Fibroblast of lung (primary cell): ENCODE data around the gene TEX29. TPM values are rescaled to one million over a fixed set of nuclear protein-coding genes. Genes with fewer than 3 reads are reported as not detected.

Source experiments
- DNase-seq, 2 donors: peaks; one replicate each; pipeline versions ENCODE4 v3.0.0 to v3.0.0-alpha.2; 2010; ENCODE audit warnings: low read depth in 2 of 2
- H2AFZ ChIP-seq: 2 replicates; pipeline ENCODE4 v1.5.1; 2012; ENCODE audit warnings: low read length, control low read depth, inconsistent platforms
- H3K27ac ChIP-seq: 2 replicates; pipeline ENCODE4 v1.5.1; 2011; ENCODE audit warnings: low read length, control low read depth; ENCODE audit not compliant: insufficient read depth
- H3K27me3 ChIP-seq: 2 replicates; pipeline ENCODE4 v1.5.1; 2011; ENCODE audit warnings: mild to moderate bottlenecking, low read length; ENCODE audit not compliant: control insufficient read depth, insufficient read depth
- H3K36me3 ChIP-seq: 2 replicates; pipeline ENCODE4 v1.5.1; 2011; ENCODE audit warnings: low read length; ENCODE audit not compliant: control insufficient read depth, insufficient read depth
- H3K4me1 ChIP-seq: 2 replicates; pipeline ENCODE4 v1.5.1; 2011; ENCODE audit warnings: low read length; ENCODE audit not compliant: control insufficient read depth, insufficient read depth; ENCODE audit errors: extremely low read depth
- H3K4me2 ChIP-seq: 2 replicates; pipeline ENCODE4 v1.5.1; 2011; ENCODE audit warnings: low read length, control low read depth; ENCODE audit not compliant: insufficient read depth; ENCODE audit errors: extremely low read depth
- H3K4me3 ChIP-seq, 4 experiments: fragments of 200-600 bp in 1 of 4; sonication (generic) in 1 of 4; replicated peaks in 1 of 4; 2 replicates each; pipeline ENCODE4 v1.5.1; 2011 to 2016; ENCODE audit warnings: low read length in 4 of 4, low read depth in 3 of 4, mild to moderate bottlenecking in 3 of 4, control low read depth in 2 of 4, inconsistent platforms in 1 of 4, mixed read lengths in 1 of 4; ENCODE audit not compliant: insufficient read depth in 1 of 4; ENCODE audit errors: control extremely low read depth in 1 of 4
- H3K79me2 ChIP-seq: 2 replicates; pipeline ENCODE4 v1.5.1; 2012; ENCODE audit warnings: mild to moderate bottlenecking, low read length, inconsistent platforms; ENCODE audit not compliant: control insufficient read depth, insufficient read depth
- H3K9ac ChIP-seq: 2 replicates; pipeline ENCODE4 v1.5.1; 2011; ENCODE audit warnings: mild to moderate bottlenecking, low read length, control low read depth; ENCODE audit not compliant: insufficient read depth
- H3K9me3 ChIP-seq: 2 replicates; pipeline ENCODE4 v1.5.1; 2012; ENCODE audit warnings: low read depth, low read length; ENCODE audit not compliant: control insufficient read depth, insufficient read depth
- H4K20me1 ChIP-seq: 2 replicates; pipeline ENCODE4 v1.5.1; 2011; ENCODE audit warnings: low read length; ENCODE audit not compliant: control insufficient read depth, insufficient read depth; ENCODE audit errors: extremely low read depth
- CTCF ChIP-seq, 2 donors: IDR thresholded peaks in 1 of 2; conservative IDR thresholded peaks in 1 of 2; 1 replicate in 1 of 2; 2 replicates in 1 of 2; pipeline ENCODE4 v1.5.1; 2011 to 2012; ENCODE audit warnings: low read length in 2 of 2, control low read depth in 1 of 2, inconsistent platforms in 1 of 2, low read depth in 1 of 2, mild to moderate bottlenecking in 1 of 2
- EZH2 ChIP-seq: IDR thresholded peaks from 2 replicates; pipeline ENCODE4 v1.5.1; 2012; ENCODE audit warnings: low read length, control low read depth, mild to moderate bottlenecking; ENCODE audit errors: missing control alignments
- polyA plus RNA-seq, 2 donors: library from polyadenylated mRNA; depleted of rRNA in 1 of 2; stranded (reverse) in 1 of 2; unstranded in 1 of 2; fragments of >200 nt; gene quantifications; 2 replicates each; pipeline ENCODE4 v1.2.1, GENCODE V29; 2011 to 2012; ENCODE audit warnings: missing spikeins in 1 of 2
- total RNA-seq: library from RNA; depleted of rRNA; stranded (reverse); fragments of >200 nt; gene quantifications from 2 replicates; pipeline ENCODE4 v1.2.1, GENCODE V29; 2014

Gene TEX29
- total and polyA plus RNA-seq, 2 donors (not counting 1 experiment from before 2014, with no cell fraction given) = 0.66 to 1.7 TPM

DNA sequence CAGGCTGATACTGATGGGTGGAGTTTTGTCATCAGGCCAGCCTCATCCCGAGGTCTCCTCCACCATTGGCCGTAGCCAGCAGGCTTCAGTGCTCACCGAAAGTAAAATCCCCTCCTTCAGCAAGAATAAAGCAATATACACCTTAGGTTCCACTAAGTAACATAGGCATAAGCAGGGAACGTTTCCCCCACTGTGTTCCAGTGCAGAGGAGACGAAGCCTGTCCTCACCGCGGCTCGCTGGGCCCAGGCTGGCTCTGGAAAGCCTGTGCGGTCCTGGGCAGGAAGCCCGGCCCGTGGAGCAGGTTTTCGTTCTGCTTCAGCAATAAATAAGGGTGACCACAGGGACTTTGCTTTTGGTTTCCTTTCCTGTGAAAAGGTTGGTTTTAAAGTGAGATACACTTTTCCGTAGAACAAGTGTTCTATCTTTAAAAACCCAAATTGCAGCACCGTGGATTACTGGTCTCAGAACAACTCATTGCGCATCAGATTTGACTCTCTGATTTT lies 16.3 kb upstream of the TEX29 start:
- H3K4me1 ChIP-seq = no peaks in the 10 kb centered on the region
- TF ChIP-seq EZH2 = no peak
- TF ChIP-seq CTCF (conservative IDR thresholded peaks at IDR 0.05 in 1 of 2, IDR thresholded peaks at IDR 0.05 in 1 of 2; ENCODE audit: low read depth in 1 of 2, low read length in 2 of 2) = no peak
- H3K4me3 ChIP-seq = no peak overlapping the region
- H3K9ac ChIP-seq = no peak overlapping the region
- no peaks in the 10 kb centered on the region for H3K9me3 ChIP-seq
- peaks cover 14% of the 10 kb centered on the region for H3K36me3 ChIP-seq
- H3K4me2 ChIP-seq = no peak overlapping the region
- no peaks in the 10 kb centered on the region for H4K20me1 ChIP-seq
- DNase-seq = no peak
- H3K79me2 ChIP-seq = no peaks in the 10 kb centered on the region
- no peak overlapping the region for H2AFZ ChIP-seq
- H3K27me3 ChIP-seq = no peaks in the 10 kb centered on the region
- no peak overlapping the region for H3K27ac ChIP-seq

GRCh38 chr13:111304603-111305289 lies 15.7 kb upstream of the TEX29 start:
- no peak for TF ChIP-seq EZH2
- TF ChIP-seq CTCF (conservative IDR thresholded peaks at IDR 0.05 in 1 of 2, IDR thresholded peaks at IDR 0.05 in 1 of 2; ENCODE audit: low read depth in 1 of 2, low read length in 2 of 2) = no peak
- no peaks in the 10 kb centered on the region for H3K4me1 ChIP-seq
- H2AFZ ChIP-seq = no peak overlapping the region
- DNase-seq = no peak
- no peaks in the 10 kb centered on the region for H3K79me2 ChIP-seq
- no peak overlapping the region for H3K4me2 ChIP-seq
- H3K27ac ChIP-seq = no peak overlapping the region
- no peaks in the 10 kb centered on the region for H4K20me1 ChIP-seq
- H3K27me3 ChIP-seq = no peaks in the 10 kb centered on the region
- H3K9ac ChIP-seq = no peak overlapping the region
- peaks cover 14% of the 10 kb centered on the region for H3K36me3 ChIP-seq
- H3K4me3 ChIP-seq = no peak overlapping the region
- H3K9me3 ChIP-seq = no peaks in the 10 kb centered on the region

- no peak overlapping the region for H3K4me3 ChIP-seq
- no peak for TF ChIP-seq EZH2
- TF ChIP-seq CTCF (conservative IDR thresholded peaks at IDR 0.05 in 1 of 2, IDR thresholded peaks at IDR 0.05 in 1 of 2; ENCODE audit: low read depth in 1 of 2, low read length in 2 of 2) = no peak
- DNase-seq = no peak
These were observed 7.4 kb upstream of the TEX29 start for GRCh38 chr13:111312944-111313590.

More at GRCh38 chr13:111312944-111313590, 7.4 kb upstream of the TEX29 start:
- Histone ChIP-seq H2AFZ (no peak overlapping the region), H3K27me3 (no peaks in the 10 kb centered on the region), H3K4me2 (no peak overlapping the region), H3K4me1 (no peaks in the 10 kb centered on the region), H3K9ac (no peak overlapping the region), H3K79me2 (no peaks in the 10 kb centered on the region), H4K20me1 (no peaks in the 10 kb centered on the region), H3K9me3 (no peaks in the 10 kb centered on the region), H3K36me3 (no peaks in the 10 kb centered on the region), H3K27ac (no peak overlapping the region)
